HEK293 (cell line): ENCODE data around the gene COX19.
A peak's percentile ranks its signal among the peaks of the same experiment; 100 is the strongest.

Experiments used
- KLF10 ChIP-seq: fragments of 450-650 bp; IDR thresholded peaks from 2 replicates; pipeline ENCODE4 v1.5.1; 2018; ENCODE audit warnings: missing biosample characterization, mild to moderate bottlenecking, missing genetic modification characterization
- KLF8 ChIP-seq: fragments of 450-650 bp; formaldehyde crosslinking; IDR thresholded peaks from 2 replicates; pipeline ENCODE4 v1.5.1; 2016; ENCODE audit warnings: missing biosample characterization, missing genetic modification characterization
- SP7 ChIP-seq: fragments of 450-650 bp; formaldehyde crosslinking; IDR thresholded peaks from 2 replicates; pipeline ENCODE4 v1.5.1; 2016; ENCODE audit warnings: missing biosample characterization, missing genetic modification characterization
- YY1 ChIP-seq: fragments of 450-650 bp; formaldehyde crosslinking; IDR thresholded peaks from 2 replicates; pipeline ENCODE4 v1.5.1; 2018; ENCODE audit warnings: missing biosample characterization, missing genetic modification characterization
- ZEB2 ChIP-seq: fragments of 450-650 bp; formaldehyde crosslinking; IDR thresholded peaks from 2 replicates; pipeline ENCODE4 v1.5.1; 2016; ENCODE audit warnings: missing biosample characterization, missing genetic modification characterization
- ZNF211 ChIP-seq: fragments of 450-650 bp; formaldehyde crosslinking; IDR thresholded peaks from 2 replicates; pipeline ENCODE4 v1.5.1; 2016; ENCODE audit warnings: low read depth, missing biosample characterization, missing genetic modification characterization
- ZNF274 ChIP-seq, 2 experiments: fragments of 200-500 bp in 1 of 2; fragments of 450-650 bp in 1 of 2; sonication (Bioruptor generic) in 1 of 2; formaldehyde crosslinking in 1 of 2; IDR thresholded peaks; 2 replicates each; pipeline versions ENCODE4 v1.5.1 to v1.6.1; 2014 to 2016; ENCODE audit warnings: borderline replicate concordance in 1 of 2, inconsistent platforms in 1 of 2, low read length in 1 of 2, missing biosample characterization in 1 of 2, missing genetic modification characterization in 1 of 2
- ZNF558 ChIP-seq: fragments of 450-650 bp; formaldehyde crosslinking; IDR thresholded peaks from 2 replicates; pipeline ENCODE4 v1.5.1; 2016; ENCODE audit warnings: missing biosample characterization, missing genetic modification characterization
- ZNF571 ChIP-seq: fragments of 450-650 bp; formaldehyde crosslinking; IDR thresholded peaks from 2 replicates; pipeline ENCODE4 v1.5.0; 2017; ENCODE audit warnings: missing biosample characterization, missing genetic modification characterization
- ZNF777 ChIP-seq: fragments of 450-650 bp; formaldehyde crosslinking; IDR thresholded peaks from 2 replicates; pipeline ENCODE4 v1.5.1; 2017; ENCODE audit warnings: missing biosample characterization, missing genetic modification characterization, borderline replicate concordance
- ZSCAN30 ChIP-seq: fragments of 450-650 bp; IDR thresholded peaks from 2 replicates; pipeline ENCODE4 v1.5.1; 2018; ENCODE audit warnings: missing biosample characterization, mild to moderate bottlenecking, missing genetic modification characterization, moderate library complexity
- TF ChIP-seq, protein P1 (sequence below): fragments of 450-650 bp; formaldehyde crosslinking; IDR thresholded peaks from 2 replicates; pipeline ENCODE4 v1.5.1; 2016; ENCODE audit warnings: missing biosample characterization, missing genetic modification characterization
- TF ChIP-seq, protein P2 (sequence below): fragments of 450-650 bp; formaldehyde crosslinking; IDR thresholded peaks from 2 replicates; pipeline ENCODE4 v1.5.1; 2017; ENCODE audit warnings: missing biosample characterization, missing genetic modification characterization

DNA sequence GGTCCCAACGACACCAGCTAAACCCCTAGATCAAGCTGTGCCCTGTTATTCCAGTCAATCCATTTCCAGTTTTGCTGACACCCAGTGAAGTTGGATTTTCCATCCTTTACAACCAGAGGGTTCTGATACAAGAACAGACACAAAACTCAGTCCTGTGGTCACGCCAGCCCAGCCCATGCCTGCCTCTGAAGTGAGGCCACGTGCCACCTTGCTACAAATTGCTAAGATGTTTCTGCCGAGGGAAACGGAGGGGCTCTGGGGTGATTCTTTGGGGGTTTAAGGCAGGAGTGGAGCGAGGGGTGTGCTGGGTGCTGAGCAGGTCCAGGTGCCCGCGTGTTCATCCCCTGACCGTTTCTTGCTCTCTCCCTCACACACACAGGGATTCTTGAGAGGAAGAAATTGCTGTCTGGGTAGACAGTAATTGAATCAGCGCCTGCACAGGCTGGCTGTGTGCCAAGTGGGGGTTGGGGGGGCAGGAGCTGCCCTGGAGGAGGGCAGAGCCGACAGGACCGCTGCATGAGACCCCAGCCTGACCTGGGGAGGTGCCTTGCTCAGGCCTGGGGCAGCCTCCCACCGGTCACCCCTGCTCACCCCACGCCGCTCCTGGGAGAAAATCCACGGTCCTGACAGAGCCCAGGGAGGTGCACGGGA, 58.9 kb downstream of the COX19 start:
- TF ChIP-seq ZSCAN30 (tag by site-specific recombination): no peak
- TF ChIP-seq ZNF777 (tag by site-specific recombination): no peak
- TF ChIP-seq, protein P1, sequence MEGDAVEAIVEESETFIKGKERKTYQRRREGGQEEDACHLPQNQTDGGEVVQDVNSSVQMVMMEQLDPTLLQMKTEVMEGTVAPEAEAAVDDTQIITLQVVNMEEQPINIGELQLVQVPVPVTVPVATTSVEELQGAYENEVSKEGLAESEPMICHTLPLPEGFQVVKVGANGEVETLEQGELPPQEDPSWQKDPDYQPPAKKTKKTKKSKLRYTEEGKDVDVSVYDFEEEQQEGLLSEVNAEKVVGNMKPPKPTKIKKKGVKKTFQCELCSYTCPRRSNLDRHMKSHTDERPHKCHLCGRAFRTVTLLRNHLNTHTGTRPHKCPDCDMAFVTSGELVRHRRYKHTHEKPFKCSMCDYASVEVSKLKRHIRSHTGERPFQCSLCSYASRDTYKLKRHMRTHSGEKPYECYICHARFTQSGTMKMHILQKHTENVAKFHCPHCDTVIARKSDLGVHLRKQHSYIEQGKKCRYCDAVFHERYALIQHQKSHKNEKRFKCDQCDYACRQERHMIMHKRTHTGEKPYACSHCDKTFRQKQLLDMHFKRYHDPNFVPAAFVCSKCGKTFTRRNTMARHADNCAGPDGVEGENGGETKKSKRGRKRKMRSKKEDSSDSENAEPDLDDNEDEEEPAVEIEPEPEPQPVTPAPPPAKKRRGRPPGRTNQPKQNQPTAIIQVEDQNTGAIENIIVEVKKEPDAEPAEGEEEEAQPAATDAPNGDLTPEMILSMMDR (tag by site-specific recombination): no peak
- no peak for TF ChIP-seq SP7 (tag by site-specific recombination)
- no peak for TF ChIP-seq ZNF558 (tag by site-specific recombination)
- no peak for TF ChIP-seq ZNF571 (tag by site-specific recombination)
- TF ChIP-seq KLF8 (tag by site-specific recombination): no peak
- TF ChIP-seq ZNF211: no peak
- TF ChIP-seq YY1 (tag by site-specific recombination): no peak
- no peak for TF ChIP-seq ZNF274 (IDR thresholded peaks at IDR 0.05; ENCODE audit: low read length)
- no peak for TF ChIP-seq ZNF274 (tag by site-specific recombination; IDR thresholded peaks at IDR 0.05; ENCODE audit: borderline replicate concordance)
- TF ChIP-seq, protein P2, sequence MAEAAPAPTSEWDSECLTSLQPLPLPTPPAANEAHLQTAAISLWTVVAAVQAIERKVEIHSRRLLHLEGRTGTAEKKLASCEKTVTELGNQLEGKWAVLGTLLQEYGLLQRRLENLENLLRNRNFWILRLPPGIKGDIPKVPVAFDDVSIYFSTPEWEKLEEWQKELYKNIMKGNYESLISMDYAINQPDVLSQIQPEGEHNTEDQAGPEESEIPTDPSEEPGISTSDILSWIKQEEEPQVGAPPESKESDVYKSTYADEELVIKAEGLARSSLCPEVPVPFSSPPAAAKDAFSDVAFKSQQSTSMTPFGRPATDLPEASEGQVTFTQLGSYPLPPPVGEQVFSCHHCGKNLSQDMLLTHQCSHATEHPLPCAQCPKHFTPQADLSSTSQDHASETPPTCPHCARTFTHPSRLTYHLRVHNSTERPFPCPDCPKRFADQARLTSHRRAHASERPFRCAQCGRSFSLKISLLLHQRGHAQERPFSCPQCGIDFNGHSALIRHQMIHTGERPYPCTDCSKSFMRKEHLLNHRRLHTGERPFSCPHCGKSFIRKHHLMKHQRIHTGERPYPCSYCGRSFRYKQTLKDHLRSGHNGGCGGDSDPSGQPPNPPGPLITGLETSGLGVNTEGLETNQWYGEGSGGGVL (tag by site-specific recombination): peak; percentile 58
- TF ChIP-seq ZEB2 (tag by site-specific recombination): no peak
- no peak for TF ChIP-seq KLF10 (tag by site-specific recombination)
